GM23338 (cell line): ENCODE data around the gene FDXACB1.

ENCODE experiments used
- CREB1 ChIP-seq: fragments of 250-450 bp; sonication (Bioruptor Pico); IDR thresholded peaks from 2 replicates; pipeline ENCODE4 v1.5.0; 2020; ENCODE audit warnings: low read depth, mild to moderate bottlenecking, moderate library complexity
- EZH2 ChIP-seq: fragments of 200-600 bp; sonication (generic); IDR thresholded peaks from one replicate; pipeline ENCODE4 v1.8.0; 2017; ENCODE audit warnings: antibody characterized with exemption, mild to moderate bottlenecking, low read depth; ENCODE audit not compliant: unreplicated experiment
- JUNB ChIP-seq: IDR thresholded peaks from one replicate; pipeline ENCODE4 v1.6.1; 2016; ENCODE audit warnings: antibody characterized with exemption; ENCODE audit not compliant: unreplicated experiment
- POLR2AphosphoS5 ChIP-seq: IDR thresholded peaks from 2 replicates; pipeline ENCODE4 v1.6.1; 2016; ENCODE audit warnings: antibody characterized with exemption, low read depth
- STAT1 ChIP-seq: IDR thresholded peaks from one replicate; pipeline ENCODE4 v1.6.1; 2016; ENCODE audit warnings: antibody characterized with exemption; ENCODE audit not compliant: unreplicated experiment
- TF ChIP-seq, protein P1 (sequence below), 2 experiments: fragments of 200-600 bp in 1 of 2; sonication (generic) in 1 of 2; conservative IDR thresholded peaks; 2 replicates each; pipeline versions ENCODE4 v1.5.1 to v1.6.1; 2016 to 2017; ENCODE audit warnings: antibody characterized with exemption in 2 of 2, low read depth in 2 of 2, mild to moderate bottlenecking in 2 of 2, moderate library complexity in 1 of 2
- TF ChIP-seq, protein P2 (sequence below): IDR thresholded peaks from one replicate; pipeline ENCODE4 v1.6.1; 2018; ENCODE audit warnings: antibody characterized with exemption; ENCODE audit not compliant: unreplicated experiment
- TF ChIP-seq, protein P3 (sequence below): IDR thresholded peaks from 2 replicates; pipeline ENCODE4 v1.6.1; 2016; ENCODE audit warnings: antibody characterized with exemption

DNA sequence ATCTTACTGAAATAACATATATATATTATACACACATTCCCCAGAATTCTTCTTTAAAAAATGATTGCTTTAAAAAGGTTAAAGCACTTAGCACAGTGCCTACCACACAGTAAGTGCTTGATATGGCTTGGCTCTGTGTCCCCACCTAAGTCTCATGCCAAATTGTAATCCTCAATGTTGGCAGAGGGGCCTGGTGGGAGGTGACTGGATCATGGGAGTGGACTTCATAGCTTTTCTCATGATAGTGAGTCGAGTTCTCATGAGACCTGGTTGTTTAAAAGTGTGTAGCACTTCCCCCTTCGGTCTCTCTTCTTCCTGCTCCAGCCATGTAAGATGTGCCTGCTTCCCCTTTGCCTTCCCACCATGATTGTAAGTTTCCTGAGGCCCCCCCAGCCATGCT is 26.4 kb upstream of the FDXACB1 start:
- TF ChIP-seq, protein P1, sequence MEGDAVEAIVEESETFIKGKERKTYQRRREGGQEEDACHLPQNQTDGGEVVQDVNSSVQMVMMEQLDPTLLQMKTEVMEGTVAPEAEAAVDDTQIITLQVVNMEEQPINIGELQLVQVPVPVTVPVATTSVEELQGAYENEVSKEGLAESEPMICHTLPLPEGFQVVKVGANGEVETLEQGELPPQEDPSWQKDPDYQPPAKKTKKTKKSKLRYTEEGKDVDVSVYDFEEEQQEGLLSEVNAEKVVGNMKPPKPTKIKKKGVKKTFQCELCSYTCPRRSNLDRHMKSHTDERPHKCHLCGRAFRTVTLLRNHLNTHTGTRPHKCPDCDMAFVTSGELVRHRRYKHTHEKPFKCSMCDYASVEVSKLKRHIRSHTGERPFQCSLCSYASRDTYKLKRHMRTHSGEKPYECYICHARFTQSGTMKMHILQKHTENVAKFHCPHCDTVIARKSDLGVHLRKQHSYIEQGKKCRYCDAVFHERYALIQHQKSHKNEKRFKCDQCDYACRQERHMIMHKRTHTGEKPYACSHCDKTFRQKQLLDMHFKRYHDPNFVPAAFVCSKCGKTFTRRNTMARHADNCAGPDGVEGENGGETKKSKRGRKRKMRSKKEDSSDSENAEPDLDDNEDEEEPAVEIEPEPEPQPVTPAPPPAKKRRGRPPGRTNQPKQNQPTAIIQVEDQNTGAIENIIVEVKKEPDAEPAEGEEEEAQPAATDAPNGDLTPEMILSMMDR (conservative IDR thresholded peaks at IDR 0.05; ENCODE audit: low read depth in 2 of 2) = no peak
- TF ChIP-seq EZH2 (no peak), JUNB (no peak), POLR2AphosphoS5 (no peak), STAT1 (no peak), CREB1 (CRISPR knock-in tag) (no peak)
- TF ChIP-seq, protein P2, sequence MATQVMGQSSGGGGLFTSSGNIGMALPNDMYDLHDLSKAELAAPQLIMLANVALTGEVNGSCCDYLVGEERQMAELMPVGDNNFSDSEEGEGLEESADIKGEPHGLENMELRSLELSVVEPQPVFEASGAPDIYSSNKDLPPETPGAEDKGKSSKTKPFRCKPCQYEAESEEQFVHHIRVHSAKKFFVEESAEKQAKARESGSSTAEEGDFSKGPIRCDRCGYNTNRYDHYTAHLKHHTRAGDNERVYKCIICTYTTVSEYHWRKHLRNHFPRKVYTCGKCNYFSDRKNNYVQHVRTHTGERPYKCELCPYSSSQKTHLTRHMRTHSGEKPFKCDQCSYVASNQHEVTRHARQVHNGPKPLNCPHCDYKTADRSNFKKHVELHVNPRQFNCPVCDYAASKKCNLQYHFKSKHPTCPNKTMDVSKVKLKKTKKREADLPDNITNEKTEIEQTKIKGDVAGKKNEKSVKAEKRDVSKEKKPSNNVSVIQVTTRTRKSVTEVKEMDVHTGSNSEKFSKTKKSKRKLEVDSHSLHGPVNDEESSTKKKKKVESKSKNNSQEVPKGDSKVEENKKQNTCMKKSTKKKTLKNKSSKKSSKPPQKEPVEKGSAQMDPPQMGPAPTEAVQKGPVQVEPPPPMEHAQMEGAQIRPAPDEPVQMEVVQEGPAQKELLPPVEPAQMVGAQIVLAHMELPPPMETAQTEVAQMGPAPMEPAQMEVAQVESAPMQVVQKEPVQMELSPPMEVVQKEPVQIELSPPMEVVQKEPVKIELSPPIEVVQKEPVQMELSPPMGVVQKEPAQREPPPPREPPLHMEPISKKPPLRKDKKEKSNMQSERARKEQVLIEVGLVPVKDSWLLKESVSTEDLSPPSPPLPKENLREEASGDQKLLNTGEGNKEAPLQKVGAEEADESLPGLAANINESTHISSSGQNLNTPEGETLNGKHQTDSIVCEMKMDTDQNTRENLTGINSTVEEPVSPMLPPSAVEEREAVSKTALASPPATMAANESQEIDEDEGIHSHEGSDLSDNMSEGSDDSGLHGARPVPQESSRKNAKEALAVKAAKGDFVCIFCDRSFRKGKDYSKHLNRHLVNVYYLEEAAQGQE = no peak
- TF ChIP-seq, protein P3, sequence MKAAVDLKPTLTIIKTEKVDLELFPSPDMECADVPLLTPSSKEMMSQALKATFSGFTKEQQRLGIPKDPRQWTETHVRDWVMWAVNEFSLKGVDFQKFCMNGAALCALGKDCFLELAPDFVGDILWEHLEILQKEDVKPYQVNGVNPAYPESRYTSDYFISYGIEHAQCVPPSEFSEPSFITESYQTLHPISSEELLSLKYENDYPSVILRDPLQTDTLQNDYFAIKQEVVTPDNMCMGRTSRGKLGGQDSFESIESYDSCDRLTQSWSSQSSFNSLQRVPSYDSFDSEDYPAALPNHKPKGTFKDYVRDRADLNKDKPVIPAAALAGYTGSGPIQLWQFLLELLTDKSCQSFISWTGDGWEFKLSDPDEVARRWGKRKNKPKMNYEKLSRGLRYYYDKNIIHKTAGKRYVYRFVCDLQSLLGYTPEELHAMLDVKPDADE = no peak
